KG1 (cell line): ENCODE results near the gene EFNA5.

Source experiments
- DNase-seq: peaks from one replicate; lab custom pipeline; 2025; lab: John Stamatoyannopoulos, UW

EFNA5 gene

DNA sequence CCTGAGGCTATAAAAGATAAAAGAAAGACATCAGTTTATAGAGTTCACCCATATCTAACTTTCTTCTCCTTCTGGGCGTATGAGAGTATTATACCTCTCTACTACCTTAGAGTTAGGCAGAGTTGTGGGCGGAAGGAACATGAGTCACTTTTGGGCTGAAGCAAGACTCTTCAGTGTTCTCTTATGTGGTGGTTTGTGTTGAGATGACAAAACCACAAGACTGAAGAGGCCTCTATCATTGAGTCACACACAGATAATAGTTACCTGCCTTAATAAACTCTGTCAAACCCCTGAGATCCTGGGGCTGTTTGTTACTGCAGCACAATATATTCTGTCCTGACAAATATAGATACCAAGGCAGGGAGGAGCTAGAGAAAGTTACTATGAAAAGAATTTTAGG, 184.2 kb downstream of the EFNA5 start:
- DNase-seq: no peak

DNA sequence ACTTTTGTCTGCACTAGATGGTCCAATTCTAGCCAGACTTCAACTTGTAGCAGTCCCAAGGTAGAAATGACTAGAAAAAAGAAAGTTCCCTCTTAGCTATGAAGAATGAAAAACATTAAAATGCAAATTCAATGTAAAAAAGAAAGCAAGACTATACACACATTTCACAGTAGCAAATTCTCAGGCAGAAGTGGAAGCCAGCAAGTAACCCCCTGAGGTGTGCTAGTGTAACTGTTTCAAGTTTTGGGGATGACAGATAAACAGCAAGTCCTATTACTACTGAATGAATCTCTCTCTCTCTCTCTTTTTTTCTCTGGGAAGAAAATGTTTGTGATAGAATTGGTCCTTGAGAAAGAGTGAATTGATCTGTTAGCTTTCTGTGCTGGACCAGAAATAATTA, 185.6 kb downstream of the EFNA5 start:
- no peak for DNase-seq

DNA sequence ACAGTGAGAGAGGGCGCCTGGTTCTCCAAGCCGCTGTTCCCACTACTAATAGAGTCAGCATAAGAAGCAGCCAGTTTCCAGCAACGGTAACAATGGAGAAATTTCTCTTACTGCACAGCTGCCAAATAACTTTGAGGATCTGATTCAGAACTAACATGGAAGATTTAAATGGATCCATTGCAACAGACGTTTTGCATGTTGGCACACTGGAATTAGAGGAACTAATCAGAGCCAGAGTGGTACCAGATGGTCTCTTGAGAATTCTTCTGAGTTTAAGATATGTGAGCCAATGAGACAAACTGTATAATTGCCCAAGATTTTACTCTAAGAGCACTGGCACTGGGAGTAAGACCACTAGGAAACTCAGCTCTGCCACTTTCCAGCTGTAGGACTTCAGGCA, 186.5 kb downstream of the EFNA5 start:
- no peak for DNase-seq

DNA sequence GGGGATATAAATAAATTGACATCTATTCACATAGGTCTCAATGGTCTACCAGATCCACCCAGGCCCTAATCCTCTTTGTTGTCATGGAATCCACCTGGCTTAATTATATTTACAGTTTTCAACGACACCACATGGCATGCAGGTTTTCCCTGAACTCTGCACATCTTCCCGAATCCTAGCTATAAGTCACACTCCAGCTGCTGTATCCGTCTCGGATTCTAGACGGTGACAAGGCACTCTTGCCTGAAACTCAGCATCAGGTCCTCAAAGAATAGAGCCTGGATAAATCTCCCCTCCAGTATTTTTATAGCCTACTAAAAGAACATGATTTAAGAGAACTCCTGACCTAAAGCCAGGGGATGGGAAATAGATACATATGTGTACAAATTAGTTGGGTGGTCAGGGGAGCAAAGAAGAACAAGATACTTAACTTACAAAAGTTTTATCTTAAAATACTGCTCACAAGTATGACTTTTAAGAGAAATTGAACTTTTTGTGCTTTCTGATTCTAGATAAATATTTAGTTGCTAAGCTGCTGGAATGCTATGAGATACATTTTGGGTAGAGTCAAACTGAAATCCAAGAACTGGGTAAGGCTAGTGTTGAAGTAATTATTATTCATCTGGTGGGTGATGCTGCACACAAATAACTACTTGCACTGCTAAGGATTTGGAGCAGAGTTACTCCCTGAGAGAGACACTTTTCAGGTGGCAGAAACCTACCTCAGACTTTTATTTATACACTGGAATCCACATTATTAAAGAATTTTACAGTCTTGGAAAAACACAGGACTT, 187.3 kb downstream of the EFNA5 start:
- DNase-seq: no peak

DNA sequence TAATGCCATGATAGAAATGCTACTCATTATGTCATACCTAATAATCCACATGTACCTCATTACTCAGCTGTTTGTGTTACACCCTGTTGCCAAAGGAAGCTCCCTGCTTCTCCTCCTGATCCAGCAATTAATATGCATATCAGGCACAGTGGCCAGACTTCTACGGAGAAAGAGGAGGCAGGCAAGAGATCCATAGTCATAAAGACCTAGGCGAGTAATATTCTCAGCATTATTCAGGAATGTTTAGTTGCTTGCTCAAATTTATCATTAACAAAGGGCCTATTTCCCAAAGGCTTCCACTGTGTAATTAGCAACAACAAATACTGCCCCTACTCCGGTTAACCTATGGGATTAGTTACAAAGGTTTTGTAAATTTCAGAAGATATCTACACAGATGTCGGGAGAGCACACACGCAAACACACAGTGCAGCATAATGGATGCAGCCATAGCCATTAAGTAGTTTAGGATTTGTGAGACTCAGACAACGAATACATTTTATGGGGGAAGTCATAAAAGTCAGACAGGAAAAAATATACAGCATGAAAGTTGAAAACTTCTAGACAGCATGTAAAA, 192.6 kb downstream of the EFNA5 start:
- DNase-seq: no peak

DNA sequence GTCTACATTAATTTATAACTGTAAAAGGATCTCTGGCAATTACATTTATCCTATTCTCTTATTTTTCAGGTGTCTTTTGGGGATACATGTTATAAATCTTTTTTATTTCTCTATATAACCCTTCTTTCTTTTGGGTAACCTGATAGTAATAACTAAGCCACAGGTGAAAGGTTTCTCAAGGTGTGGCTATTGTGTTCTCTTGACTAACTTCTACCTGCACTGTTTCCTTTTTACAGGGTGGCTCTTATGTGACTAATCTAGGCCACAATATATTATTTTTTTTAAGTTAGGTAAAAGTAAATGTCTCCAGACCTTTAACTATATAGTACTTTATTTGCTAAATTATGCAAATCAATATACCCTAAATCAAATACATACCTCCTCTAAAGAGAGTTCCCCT, 193.2 kb downstream of the EFNA5 start:
- DNase-seq: no peak

DNA sequence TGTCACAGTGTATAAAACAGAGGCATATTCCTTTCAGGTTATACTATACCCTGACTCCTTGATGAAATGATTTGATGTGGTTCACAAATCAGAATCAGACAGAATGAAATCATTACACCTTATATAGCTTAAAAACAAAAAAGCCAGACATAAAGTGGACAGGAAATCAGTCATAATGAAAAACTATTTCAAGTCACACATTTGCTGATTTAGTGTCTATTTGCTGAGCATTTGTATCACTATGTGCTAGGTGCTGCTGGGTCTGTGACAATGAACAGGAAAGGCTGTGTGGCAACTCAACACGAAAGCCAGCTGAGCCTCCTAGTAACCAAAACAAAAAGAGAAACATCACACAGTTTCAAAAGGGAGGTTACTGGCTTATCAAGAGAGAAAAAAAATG, 194.0 kb downstream of the EFNA5 start:
- DNase-seq: no peak

DNA sequence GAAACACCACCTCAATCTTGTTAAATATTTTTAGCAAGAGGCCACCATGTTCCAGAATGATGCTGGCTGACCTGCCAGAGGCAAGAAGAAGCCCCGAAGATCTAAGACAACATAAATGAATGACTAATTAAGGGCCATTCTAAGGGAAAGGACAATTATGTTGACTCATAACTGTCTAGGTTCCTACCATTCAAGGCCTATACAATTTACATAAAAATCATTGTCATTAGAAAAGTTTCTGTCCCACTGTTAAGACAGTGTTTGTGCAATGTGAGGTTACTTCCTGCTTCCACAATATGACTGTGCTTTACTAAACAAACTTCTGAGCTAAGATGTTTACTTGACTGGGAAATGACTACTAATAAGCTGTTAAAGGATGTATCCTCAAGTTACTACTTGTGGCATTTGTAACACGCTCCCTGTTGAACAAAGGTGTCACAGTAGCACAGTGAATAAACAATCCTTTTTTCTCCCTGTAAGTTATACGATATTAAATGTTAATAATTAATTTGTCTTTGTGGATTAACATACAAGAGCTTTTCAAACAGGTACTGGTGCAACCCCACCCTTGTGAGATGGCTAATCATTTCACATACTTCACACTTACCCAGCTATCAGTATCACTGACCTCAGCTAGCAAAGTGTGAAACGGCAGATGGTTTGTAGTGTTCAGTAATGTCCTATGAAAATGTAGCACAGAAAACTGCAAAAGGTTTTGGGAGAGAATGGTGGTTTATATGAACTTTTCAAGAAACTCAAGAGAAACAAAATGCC, 195.8 kb downstream of the EFNA5 start:
- DNase-seq: no peak

DNA sequence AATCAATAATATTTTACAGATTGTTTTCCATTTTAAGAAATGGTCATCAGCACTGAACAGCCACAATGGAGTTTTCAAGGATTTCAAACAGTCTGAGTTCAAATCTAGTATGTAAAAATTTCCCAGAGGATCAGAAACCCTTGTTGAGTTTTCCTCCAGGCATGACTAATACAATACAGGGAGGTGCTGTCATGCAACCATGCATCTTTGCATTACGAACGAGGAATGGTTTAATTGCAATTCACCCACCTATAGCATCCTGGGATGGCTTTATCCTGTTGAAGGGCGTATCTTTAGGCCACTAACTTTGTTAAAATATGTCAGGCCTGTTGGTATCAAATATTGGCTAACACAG, 196.4 kb downstream of the EFNA5 start:
- no peak for DNase-seq

DNA sequence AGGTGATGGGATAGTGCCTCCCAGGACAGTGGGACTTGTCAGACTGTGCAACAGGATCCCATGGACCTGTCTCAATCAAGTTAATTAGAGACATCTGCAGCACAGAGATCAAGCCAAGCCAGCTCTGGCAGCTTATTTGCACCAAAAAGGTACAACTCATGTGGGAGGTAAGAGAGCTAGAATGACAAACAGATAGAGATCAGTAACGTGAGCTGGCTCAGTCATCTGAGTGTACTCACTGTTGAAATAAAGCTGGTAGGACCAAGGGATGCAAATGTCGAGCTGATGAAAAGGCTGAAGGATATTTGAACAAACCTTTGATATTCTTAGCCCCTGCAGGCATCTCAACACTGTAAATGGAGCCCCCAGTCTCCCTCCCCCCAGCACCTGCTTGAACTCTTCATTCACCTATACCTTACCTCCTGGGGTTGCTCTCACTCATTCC, 198.1 kb downstream of the EFNA5 start:
- no peak for DNase-seq

DNA sequence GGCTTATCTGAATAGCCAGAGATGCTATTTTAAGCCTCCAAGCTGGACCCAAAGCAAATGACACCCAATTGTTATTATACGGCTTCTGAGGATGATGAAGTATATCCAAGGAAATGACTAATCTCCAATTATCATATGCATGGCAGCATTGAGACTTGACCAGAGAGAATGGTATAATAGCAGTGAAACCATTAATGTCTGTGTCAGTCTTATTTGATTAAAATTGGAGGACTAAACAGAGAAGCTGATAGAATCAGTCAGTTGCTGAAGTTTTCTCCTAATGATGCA, 200.5 kb downstream of the EFNA5 start:
- no peak for DNase-seq

DNA sequence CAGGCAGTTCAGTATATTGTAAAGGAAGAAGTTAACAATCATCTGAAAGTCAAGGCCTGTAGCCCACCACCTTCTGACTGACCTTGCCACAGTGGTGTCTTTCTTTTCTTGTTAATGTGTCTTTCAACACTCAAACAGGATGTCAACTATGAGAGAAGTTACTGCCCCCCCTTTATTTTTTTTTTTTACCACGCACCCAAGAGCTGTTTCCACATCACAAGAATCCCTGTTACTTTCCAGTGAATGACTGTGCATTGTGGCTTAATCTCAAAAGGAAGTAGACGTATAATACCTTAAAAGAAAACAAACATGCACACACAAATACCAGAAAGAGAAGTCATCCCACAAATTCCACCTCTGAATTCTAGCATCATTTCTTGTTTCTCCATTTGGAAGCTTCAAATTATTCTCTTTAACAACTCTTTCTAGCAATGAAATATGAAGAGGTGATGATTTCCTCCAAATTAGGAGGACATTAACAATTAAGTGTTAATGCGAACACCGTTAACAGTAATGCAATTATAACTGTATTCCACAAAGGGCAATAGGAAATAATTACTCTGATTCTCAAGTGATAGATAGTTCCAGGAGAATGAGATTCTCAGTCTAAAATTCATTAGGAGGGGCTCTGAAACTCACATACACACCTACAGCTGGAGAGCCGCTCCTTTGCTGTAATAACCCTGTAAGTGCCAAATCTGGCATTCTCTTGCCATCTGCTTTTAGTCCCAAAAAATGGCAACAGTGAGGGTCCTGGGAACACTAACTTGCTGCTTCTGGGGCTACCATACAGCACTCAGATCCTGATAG, 201.0 kb downstream of the EFNA5 start:
- no peak for DNase-seq

DNA sequence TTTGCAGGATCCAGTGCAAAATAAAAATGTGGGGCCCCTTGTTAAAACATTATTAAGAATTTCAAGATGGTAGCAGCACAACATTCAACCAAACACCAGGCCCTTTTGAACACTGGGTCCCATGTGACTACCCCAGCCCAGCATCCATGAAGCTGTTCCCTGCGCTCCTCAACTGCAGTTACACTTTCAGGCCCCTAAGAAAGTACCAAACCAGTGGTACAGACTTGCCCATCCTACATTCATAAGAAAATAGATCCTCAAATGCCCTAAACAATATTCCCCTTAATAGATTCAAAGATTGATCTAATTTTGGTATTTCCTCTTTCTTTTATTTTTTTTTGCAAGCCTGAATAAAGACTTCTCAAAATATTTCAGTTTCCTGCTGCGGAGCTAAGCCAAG, 201.7 kb downstream of the EFNA5 start:
- DNase-seq: no peak

DNA sequence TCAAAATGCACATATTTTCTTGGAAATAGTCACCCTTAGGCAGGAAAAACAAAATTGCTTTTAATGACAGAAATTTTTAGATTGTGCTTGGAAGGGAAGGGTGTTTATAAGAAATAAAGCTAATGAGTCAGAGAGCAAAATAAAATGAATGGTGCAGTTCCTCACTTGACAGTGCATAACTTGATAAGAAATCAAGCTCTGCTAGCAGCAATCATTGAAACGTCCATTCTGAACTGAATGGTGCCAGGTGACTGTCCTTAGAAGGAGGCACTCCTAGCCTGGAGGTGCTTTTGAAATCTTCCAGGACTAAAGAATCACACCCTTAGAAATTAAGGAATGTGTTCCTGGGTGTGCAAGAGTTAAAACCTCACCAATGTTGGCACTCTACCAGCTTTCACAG, 202.5 kb downstream of the EFNA5 start:
- DNase-seq: no peak

DNA sequence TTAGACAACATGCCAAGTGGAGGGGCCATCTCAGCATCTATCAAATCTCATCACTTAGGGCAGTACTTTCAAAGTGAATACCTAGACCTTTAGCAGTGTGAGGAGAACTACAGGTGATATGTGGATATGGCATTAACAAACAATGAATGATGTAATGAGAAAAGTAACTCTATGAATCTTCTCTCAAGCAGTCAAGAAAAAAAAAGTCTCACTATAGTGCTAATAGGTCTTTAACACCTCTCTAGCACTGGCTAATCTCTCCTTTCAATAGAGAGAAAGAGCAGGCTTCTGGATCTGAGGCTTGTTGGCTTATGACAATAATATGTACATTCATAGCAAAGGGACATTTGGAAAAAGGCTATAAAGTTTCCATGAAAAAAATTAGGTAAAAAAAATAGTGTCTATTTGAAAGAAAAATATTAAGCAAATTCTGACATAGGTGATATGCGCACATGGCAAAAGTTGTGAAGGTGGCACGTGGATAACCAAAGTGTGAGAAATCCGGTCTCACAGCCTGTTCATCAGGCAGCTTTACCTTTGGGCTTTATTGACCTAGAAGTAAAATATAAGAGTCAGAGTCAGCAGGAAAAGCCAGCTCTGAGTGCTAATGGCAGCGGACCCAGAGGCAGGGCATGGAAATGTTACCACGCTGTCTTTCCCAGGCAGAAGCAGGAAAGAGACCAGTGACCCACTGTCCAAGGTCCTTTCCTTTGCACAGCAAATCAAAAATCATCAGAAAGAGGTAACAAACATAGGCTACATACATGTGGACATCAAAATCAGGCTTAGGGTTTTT, 203.4 kb downstream of the EFNA5 start:
- DNase-seq: no peak

DNA sequence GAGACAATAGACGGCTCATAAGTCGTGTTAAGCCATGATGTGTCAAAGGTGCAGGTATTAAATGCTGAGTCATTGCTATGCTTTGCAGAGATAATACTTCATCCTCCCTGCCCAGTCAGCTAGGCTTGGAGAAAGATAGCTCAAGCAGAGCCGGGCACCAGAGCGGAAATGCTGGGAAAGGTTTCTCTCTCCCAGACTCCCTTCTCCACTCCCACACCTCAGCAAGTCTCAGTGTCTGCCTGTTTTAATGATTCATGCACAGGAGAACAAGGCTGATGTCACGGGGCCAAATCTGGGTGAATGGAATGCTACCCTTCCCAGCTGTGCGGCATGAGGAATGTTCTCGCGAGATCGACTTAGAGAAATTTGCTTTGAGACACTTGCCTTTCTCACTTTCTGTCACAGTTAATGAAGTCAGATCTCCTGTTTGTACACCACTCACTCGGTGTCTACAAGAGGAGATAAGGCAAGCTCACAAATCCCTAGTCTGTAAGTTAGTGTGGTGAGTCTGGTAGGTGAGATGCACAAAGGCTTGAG, 204.4 kb downstream of the EFNA5 start:
- DNase-seq: no peak

DNA sequence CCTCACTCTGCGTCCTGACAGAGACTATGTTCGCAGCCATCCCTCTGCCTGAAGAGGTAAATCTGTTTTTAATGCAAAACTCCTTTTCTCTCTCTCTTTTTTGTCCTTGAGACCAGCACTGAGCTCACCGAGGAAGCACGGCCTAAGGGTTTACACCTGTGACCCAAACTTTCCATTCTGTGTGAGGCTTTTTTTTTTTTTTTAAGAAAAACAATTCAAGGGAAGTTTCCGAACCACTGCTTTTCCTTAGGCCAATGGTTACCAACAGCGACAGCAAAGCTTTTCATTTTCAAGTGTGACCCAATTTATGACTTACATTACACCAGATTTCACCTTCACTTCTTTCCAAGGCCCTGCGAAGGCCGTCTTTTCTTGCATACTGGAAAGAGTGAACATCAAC, 205.9 kb downstream of the EFNA5 start:
- DNase-seq: no peak

DNA sequence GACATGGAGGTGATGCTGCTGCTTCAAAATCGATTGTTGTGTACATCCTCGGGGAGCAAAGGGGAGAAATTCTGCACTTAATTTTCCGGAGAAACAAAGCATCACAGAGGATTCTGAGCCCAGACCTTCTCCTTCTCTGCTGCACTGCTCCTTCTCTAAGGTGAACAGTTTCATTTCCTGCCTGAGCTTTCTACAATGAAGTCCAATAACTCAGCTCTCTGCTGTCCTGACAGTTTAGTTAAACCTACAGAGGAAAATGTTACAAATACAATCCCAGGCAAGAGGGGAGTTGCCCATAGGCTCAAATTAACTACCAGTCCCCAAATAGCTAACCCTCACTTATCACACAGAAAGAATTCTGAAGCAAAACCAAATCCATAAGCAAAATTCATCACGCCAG, 206.3 kb downstream of the EFNA5 start:
- no peak for DNase-seq

DNA sequence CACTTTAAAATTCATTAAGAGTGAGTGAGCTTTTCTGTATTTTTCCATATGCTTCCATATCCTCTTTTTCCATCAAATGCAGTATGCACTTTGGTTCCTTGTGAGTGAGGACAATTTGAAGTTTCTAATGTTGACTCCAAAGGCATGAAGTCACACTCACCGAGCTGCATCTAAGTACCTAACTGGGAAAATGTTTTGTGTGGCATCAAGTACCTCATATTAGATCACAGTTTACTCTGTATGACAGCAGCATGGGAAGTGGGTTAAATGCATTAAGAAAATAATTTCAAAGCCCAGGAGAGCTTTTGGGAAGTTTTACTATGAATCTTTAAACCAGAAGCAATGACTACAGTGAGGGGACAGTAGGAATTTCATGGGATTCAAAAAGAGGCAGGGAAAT, 207.0 kb downstream of the EFNA5 start:
- DNase-seq: no peak

DNA sequence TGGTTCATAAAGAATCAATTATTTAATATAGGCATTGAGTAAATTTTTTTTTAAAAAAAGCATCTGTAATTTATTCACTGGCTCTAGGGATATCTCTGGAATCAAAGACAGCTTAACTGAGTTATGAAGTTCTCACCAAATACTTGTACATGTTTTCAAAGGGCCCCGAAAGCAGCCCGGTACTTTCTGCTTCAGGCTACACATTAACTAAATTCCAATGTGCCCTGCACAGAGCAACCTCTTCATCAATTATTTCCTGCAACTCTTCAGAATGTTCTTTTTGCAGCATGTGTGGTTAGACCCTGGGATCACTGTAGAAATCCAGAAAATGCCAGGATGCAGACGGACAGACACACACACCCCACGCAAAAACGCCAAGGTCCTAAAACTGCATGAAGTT, 209.0 kb downstream of the EFNA5 start:
- DNase-seq: no peak

DNA sequence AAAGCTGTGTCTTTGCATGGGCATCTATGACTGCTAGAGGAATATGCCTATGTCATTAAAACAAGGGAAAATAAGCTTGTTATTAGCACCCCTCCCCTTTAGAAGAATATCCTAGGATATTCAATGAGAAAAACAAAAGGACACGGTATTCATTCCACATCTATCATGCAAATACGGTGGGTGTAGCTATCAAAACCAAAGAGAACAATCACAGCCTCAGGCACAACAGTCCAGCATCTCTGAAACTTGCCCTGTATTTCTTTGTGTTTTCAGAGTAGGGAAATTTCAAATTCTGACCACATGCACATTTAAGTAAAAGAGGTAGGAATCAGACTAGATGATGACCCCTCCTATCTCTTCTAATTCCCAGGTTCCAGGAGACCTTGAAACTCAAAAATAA, 209.9 kb downstream of the EFNA5 start:
- DNase-seq: no peak

DNA sequence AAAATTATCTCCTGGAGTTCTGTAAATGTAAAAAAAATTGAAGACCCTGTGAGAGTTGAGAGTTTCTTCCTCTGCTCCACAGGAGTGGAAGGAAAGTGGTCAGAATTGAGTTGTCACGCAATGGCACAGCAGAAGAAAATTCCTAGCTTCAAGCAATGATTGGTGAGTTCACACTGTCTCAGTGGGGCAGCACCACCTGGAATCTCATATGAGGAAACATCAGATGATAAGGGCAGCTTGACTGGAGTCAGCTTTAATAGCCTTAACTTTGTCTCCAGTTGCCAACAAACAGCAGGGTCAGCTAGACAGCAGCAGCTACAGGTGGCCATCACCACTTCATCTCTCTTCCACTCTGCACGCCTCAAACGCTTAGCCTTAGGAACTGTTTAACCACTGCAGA, 211.1 kb downstream of the EFNA5 start:
- no peak for DNase-seq
